ENCODE data around the gene MUC6. TPM values are rescaled to one million over a fixed set of nuclear protein-coding genes. Genes with fewer than 3 reads are reported as not detected.

MUC6 gene
- total RNA-seq, 6 experiments from 2014 or later: not detected

DNA sequence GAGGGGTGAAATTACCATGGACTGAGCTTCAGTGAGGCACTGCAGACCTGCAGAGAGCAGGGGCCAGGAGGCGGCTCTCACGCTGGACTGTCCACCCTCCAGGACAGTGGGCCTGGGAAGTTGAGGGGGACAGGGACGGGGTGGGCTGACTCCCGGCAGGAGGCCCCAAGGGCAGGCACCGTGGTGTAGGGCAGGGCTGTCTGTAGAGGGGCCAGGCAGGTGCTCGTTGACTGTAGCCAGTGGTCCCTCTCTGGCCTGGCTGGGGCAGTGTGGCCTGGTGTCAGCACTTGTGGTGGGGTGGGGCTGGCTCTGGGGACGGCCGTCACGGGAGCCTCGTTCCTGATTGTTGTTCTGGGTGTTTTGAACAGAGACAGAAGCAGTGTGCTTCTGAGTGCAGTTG, 46.4 kb downstream of the MUC6 start:
- no peaks in the 10 kb centered on the region for H3K9me3 Mint-ChIP-seq
- TF ChIP-seq, protein P1, sequence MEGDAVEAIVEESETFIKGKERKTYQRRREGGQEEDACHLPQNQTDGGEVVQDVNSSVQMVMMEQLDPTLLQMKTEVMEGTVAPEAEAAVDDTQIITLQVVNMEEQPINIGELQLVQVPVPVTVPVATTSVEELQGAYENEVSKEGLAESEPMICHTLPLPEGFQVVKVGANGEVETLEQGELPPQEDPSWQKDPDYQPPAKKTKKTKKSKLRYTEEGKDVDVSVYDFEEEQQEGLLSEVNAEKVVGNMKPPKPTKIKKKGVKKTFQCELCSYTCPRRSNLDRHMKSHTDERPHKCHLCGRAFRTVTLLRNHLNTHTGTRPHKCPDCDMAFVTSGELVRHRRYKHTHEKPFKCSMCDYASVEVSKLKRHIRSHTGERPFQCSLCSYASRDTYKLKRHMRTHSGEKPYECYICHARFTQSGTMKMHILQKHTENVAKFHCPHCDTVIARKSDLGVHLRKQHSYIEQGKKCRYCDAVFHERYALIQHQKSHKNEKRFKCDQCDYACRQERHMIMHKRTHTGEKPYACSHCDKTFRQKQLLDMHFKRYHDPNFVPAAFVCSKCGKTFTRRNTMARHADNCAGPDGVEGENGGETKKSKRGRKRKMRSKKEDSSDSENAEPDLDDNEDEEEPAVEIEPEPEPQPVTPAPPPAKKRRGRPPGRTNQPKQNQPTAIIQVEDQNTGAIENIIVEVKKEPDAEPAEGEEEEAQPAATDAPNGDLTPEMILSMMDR (IDR thresholded peaks at IDR 0.05): no peak
- peaks cover 4% of the 10 kb centered on the region for H3K27me3 Mint-ChIP-seq (ENCODE audit: insufficient read depth)
- peaks cover 7% of the 10 kb centered on the region for H3K36me3 Mint-ChIP-seq (ENCODE audit: low read depth)
- no peak overlapping the region for H3K27ac Mint-ChIP-seq
- H3K4me1 Mint-ChIP-seq (ENCODE audit: low read depth): no peaks in the 10 kb centered on the region
- no peak for DNase-seq
- H3K4me3 Mint-ChIP-seq: no peak overlapping the region

DNA sequence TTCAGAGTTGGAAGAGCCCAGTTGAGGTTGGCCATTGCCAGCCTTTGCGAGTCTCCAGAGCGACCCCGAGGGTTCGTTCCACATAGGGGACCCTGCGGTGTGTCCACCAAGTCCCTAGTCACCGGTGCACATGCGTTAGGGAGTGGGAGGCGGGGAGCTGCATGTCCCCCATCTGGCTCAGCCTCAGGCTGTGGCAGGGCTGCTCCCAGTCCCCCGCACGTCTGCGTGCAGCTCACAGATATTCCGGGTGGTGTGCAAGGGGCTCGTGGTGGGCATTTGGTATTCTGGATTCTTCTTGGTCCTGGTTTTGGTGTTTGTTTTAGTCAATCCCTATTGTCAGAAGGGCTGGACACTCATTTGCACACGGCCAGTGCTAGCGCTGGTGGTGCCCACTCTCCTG, 48.8 kb downstream of the MUC6 start:
- DNase-seq: no peak
- H3K4me3 Mint-ChIP-seq: no peak overlapping the region
- H3K9me3 Mint-ChIP-seq: no peaks in the 10 kb centered on the region
- H3K4me1 Mint-ChIP-seq (ENCODE audit: low read depth): no peaks in the 10 kb centered on the region
- peaks cover 5% of the 10 kb centered on the region for H3K36me3 Mint-ChIP-seq (ENCODE audit: low read depth)
- TF ChIP-seq, protein P1 (IDR thresholded peaks at IDR 0.05): no peak
- H3K27me3 Mint-ChIP-seq (ENCODE audit: insufficient read depth): peaks cover 4% of the 10 kb centered on the region
- H3K27ac Mint-ChIP-seq: no peak overlapping the region

DNA sequence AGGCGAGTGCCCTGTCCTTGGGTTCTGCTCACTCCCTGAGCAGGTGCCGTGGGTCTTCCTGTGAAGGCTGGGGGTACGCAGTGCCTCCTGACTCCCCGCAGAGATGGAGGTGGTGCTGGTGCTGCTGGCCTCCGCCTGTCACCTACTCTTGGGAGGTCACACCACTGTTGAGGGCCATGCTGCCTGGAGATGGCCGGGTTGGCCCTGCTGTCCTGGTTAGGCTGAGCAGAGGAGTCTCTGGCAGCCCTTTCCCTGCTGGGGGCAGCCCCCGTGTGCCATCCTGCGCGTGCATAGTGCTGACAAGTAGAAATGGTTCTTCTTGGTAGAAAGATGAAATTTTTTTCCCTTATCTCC, 49.6 kb downstream of the MUC6 start:
- no peak overlapping the region for H3K27ac Mint-ChIP-seq
- peaks cover 5% of the 10 kb centered on the region for H3K36me3 Mint-ChIP-seq (ENCODE audit: low read depth)

DNA sequence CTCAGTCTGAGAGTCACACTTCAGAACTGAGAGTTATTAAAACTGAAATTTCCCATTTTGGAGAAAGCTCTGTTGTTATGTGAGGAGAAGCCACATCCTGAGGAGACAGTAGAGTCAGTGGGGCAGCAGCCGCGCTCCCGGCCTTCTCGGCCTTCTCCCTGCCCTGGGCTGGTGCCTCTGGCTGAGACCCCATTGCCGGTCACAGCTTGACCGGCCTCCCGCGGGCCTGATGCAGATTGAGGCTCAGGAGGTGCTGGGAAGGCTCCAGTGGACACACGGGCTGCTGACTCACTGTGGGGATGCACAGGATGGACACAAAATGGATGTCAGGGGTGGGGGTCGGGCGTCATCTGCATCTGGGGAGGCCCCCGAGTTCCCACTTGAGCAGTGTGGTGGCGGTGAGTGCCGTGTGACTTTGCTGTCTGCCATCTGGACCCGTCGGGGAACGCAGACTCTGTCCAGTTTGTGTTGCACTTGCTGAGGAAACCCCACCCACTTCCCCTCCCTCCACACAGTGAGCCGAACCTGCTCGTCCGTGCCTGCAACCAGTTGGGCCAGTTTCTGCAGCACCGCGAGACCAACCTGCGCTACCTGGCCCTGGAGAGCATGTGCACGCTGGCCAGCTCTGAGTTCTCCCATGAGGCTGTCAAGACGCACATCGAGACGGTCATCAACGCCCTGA, 50.1 kb downstream of the MUC6 start:
- no peak overlapping the region for H3K27ac Mint-ChIP-seq

More for the DNA sequence above, 49.6 kb downstream of the MUC6 start:
- no peaks in the 10 kb centered on the region for H3K9me3 Mint-ChIP-seq
- no peak for DNase-seq
- no peak overlapping the region for H3K4me3 Mint-ChIP-seq
- peaks cover 2% of the 10 kb centered on the region; the same call in 1 of the 2 replicates for H3K27me3 Mint-ChIP-seq (ENCODE audit: insufficient read depth)
- TF ChIP-seq, protein P1 (IDR thresholded peaks at IDR 0.05): no peak
- no peaks in the 10 kb centered on the region for H3K4me1 Mint-ChIP-seq (ENCODE audit: low read depth)

DNA sequence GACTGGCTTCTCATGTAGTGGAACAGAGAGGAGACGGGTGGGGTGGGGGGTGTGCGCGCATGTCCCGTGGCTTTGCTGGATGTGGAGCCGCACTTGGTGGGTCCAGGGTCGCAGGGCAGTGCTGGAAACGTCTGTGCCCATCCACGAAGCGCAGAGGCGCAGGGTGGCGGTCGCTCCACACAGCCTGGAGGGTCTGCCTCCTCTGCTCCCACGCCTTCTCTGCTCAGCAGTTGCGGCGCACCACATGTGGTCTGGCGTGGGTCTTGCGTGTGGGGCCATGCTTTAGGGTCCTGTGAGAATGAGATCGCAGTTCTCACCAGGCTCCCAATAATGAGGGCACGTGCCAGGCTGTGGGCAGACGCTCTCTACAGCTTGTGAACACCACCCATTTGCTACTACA, 50.7 kb downstream of the MUC6 start:
- Mint-ChIP-seq H3K4me1 (ENCODE audit: low read depth) (no peaks in the 10 kb centered on the region), H3K27ac (no peak overlapping the region), H3K4me3 (no peak overlapping the region), H3K36me3 (ENCODE audit: low read depth) (peaks cover 7% of the 10 kb centered on the region), H3K27me3 (ENCODE audit: insufficient read depth) (no peaks in the 10 kb centered on the region), H3K9me3 (no peaks in the 10 kb centered on the region)
- no peak for DNase-seq
- TF ChIP-seq, protein P1 (IDR thresholded peaks at IDR 0.05): no peak

More for the DNA sequence above, 50.1 kb downstream of the MUC6 start:
- no peak for DNase-seq
- H3K4me3 Mint-ChIP-seq: no peak overlapping the region
- H3K4me1 Mint-ChIP-seq (ENCODE audit: low read depth): no peaks in the 10 kb centered on the region
- no peaks in the 10 kb centered on the region for H3K9me3 Mint-ChIP-seq
- H3K36me3 Mint-ChIP-seq (ENCODE audit: low read depth): peaks cover 5% of the 10 kb centered on the region
- TF ChIP-seq, protein P1 (IDR thresholded peaks at IDR 0.05): no peak
- peaks cover 2% of the 10 kb centered on the region; the same call in 1 of the 2 replicates for H3K27me3 Mint-ChIP-seq (ENCODE audit: insufficient read depth)
